Neural cell (in vitro differentiated cells): Measurements from ENCODE around the gene DLG5. TPM values are rescaled to one million over a fixed set of nuclear protein-coding genes. Genes with fewer than 3 reads are reported as not detected.

Source experiments
- H2AFZ ChIP-seq: fragments of 200-600, 300-800 bp; sonication (generic), shearing (Covaris generic); 2 replicates; pipeline ENCODE4 v1.6.0; 2014; ENCODE audit warnings: low read depth, mild to moderate bottlenecking, antibody characterized with exemption, low read length, moderate library complexity
- H3F3A ChIP-seq: fragments of 200-600 bp; shearing (Covaris generic); 2 replicates; pipeline ENCODE4 v1.6.1; 2016; ENCODE audit warnings: mild to moderate bottlenecking, moderate library complexity, mixed read lengths, antibody characterized with exemption, low read length; ENCODE audit not compliant: insufficient read depth, poor library complexity, severe bottlenecking
- H3K27ac ChIP-seq: fragments of 200-600, 300-800 bp; sonication (generic), shearing (Covaris generic); 2 replicates; pipeline ENCODE4 v1.5.1; 2014; ENCODE audit warnings: mild to moderate bottlenecking, low read length, moderate library complexity
- H3K27me3 ChIP-seq: fragments of 300-800, 200-600 bp; sonication (generic), shearing (Covaris generic); 2 replicates; pipeline ENCODE4 v1.6.0; 2014; ENCODE audit warnings: mild to moderate bottlenecking, low read depth, low read length, moderate library complexity; ENCODE audit not compliant: insufficient read depth
- H3K36me3 ChIP-seq: fragments of 300-800, 200-600 bp; sonication (generic), shearing (Covaris generic); 2 replicates; pipeline ENCODE4 v1.5.1; 2014; ENCODE audit warnings: mild to moderate bottlenecking, antibody characterized with exemption, low read length, moderate library complexity; ENCODE audit not compliant: insufficient read depth
- H3K4me2 ChIP-seq: fragments of 300-800, 200-600 bp; sonication (generic), shearing (Covaris generic); 2 replicates; pipeline ENCODE4 v1.6.0; 2014; ENCODE audit warnings: mild to moderate bottlenecking, low read length
- H3K4me3 ChIP-seq: fragments of 300-800, 200-600 bp; sonication (generic), shearing (Covaris generic); 2 replicates; pipeline ENCODE4 v1.5.1; 2014; ENCODE audit warnings: mild to moderate bottlenecking, low read length, moderate library complexity
- H3K79me2 ChIP-seq: fragments of 200-600 bp; shearing (Covaris generic); replicated peaks from 2 replicates; pipeline ENCODE4 v1.6.0; 2014; ENCODE audit warnings: mild to moderate bottlenecking, low read length, moderate library complexity; ENCODE audit not compliant: insufficient read depth
- H3K9ac ChIP-seq: fragments of 300-800, 200-600 bp; sonication (generic), shearing (Covaris generic); 2 replicates; pipeline ENCODE4 v1.6.1; 2016; ENCODE audit warnings: mild to moderate bottlenecking, low read length, mixed read lengths
- H3K9me2 ChIP-seq: fragments of 200-600 bp; shearing (Covaris generic); 2 replicates; pipeline ENCODE4 v1.6.1; 2016; ENCODE audit warnings: mild to moderate bottlenecking, low read length, mixed read lengths; ENCODE audit not compliant: insufficient read depth
- H3K9me3 ChIP-seq: fragments of 200-600, 300-800 bp; sonication (generic), shearing (Covaris generic); 2 replicates; pipeline ENCODE4 v1.6.1; 2016; ENCODE audit warnings: mild to moderate bottlenecking, mixed run types, low read length, moderate library complexity, mixed read lengths
- H4K20me1 ChIP-seq: fragments of 200-600 bp; shearing (Covaris generic); 2 replicates; pipeline ENCODE4 v1.6.1; 2016; ENCODE audit warnings: mild to moderate bottlenecking, mixed run types; ENCODE audit not compliant: insufficient read depth
- CTCF ChIP-seq: fragments of 450-650 bp; IDR thresholded peaks from 2 replicates; pipeline ENCODE4 v1.5.1; 2014; ENCODE audit warnings: antibody characterized with exemption, mild to moderate bottlenecking, moderate library complexity; ENCODE audit not compliant: poor library complexity, severe bottlenecking
- EP300 ChIP-seq: fragments of 450-650 bp; conservative IDR thresholded peaks from 2 replicates; pipeline ENCODE4 v1.6.1; 2014; ENCODE audit warnings: antibody characterized with exemption, mild to moderate bottlenecking, moderate library complexity; ENCODE audit not compliant: poor library complexity, severe bottlenecking
- EZH2 ChIP-seq: fragments of 200-600, 300-800 bp; shearing (Covaris generic), sonication (generic); IDR thresholded peaks from 2 replicates; pipeline ENCODE4 v1.6.1; 2014; ENCODE audit warnings: antibody characterized with exemption, low read length, borderline replicate concordance, mild to moderate bottlenecking; ENCODE audit not compliant: insufficient read depth, poor library complexity, severe bottlenecking
- MXI1 ChIP-seq: fragments of 450-650 bp; conservative IDR thresholded peaks from 2 replicates; pipeline ENCODE4 v1.6.1; 2014; ENCODE audit warnings: antibody characterized with exemption, mild to moderate bottlenecking; ENCODE audit not compliant: poor library complexity, severe bottlenecking
- POLR2AphosphoS5 ChIP-seq: IDR thresholded peaks from 2 replicates; pipeline ENCODE4 v1.6.1; 2012
- RAD21 ChIP-seq: fragments of 450-650 bp; conservative IDR thresholded peaks from 2 replicates; pipeline ENCODE4 v1.6.1; 2014; ENCODE audit warnings: antibody characterized with exemption, mild to moderate bottlenecking, moderate library complexity
- REST ChIP-seq: IDR thresholded peaks from 2 replicates; pipeline ENCODE4 v1.6.1; 2012; ENCODE audit warnings: borderline replicate concordance
- SMC3 ChIP-seq: fragments of 450-650 bp; conservative IDR thresholded peaks from 2 replicates; pipeline ENCODE4 v1.6.1; 2014; ENCODE audit warnings: antibody characterized with exemption, mild to moderate bottlenecking, moderate library complexity; ENCODE audit not compliant: poor library complexity
- TAF1 ChIP-seq: IDR thresholded peaks from 2 replicates; pipeline ENCODE4 v1.6.1; 2012; ENCODE audit warnings: low read depth
- polyA plus RNA-seq: library from polyadenylated mRNA; depleted of rRNA; stranded (reverse); fragments of >200 nt; gene quantifications from 2 replicates; pipeline ENCODE4 v1.2.3, GENCODE V29; 2014

DLG5 gene
- polyA plus RNA-seq, 1 donor from 2014 or later, result 72.9 TPM

- H3K27me3 ChIP-seq, result no peaks in the 10 kb centered on the region
- no peak overlapping the region for H3K4me2 ChIP-seq
- H3K9me2 ChIP-seq, result no peaks in the 10 kb centered on the region
- H3K27ac ChIP-seq, result no peak overlapping the region
- H2AFZ ChIP-seq, result no peak overlapping the region
- H3F3A ChIP-seq, result no peaks in the 10 kb centered on the region
- H3K79me2 ChIP-seq, result no peaks in the 10 kb centered on the region
- H3K9me3 ChIP-seq, result no peaks in the 10 kb centered on the region
- H3K4me3 ChIP-seq, result no peak overlapping the region
- no peak for TF ChIP-seq REST
- TF ChIP-seq RAD21, result no peak
- TF ChIP-seq EZH2, result no peak
- TF ChIP-seq POLR2AphosphoS5, result no peak
- no peak for TF ChIP-seq TAF1
- no peak for TF ChIP-seq EP300
- TF ChIP-seq CTCF, result no peak
- H3K9ac ChIP-seq, result no peak overlapping the region
- no peaks in the 10 kb centered on the region for H3K36me3 ChIP-seq
- no peaks in the 10 kb centered on the region for H4K20me1 ChIP-seq
Observed at GRCh38 chr10:77960829-77961329, 34.3 kb upstream of the DLG5 start.

- H3K9me2 ChIP-seq, result no peaks in the 10 kb centered on the region
- no peak overlapping the region for H3K27ac ChIP-seq
- H3K4me3 ChIP-seq, result no peak overlapping the region
- H3K79me2 ChIP-seq, result no peaks in the 10 kb centered on the region
- H3K9ac ChIP-seq, result no peak overlapping the region
- H3K4me2 ChIP-seq, result no peak overlapping the region
- H3K36me3 ChIP-seq, result no peaks in the 10 kb centered on the region
- H2AFZ ChIP-seq, result no peak overlapping the region
- no peaks in the 10 kb centered on the region for H3K27me3 ChIP-seq
- H3F3A ChIP-seq, result no peaks in the 10 kb centered on the region
- no peaks in the 10 kb centered on the region for H4K20me1 ChIP-seq
- TF ChIP-seq REST (no peak), SMC3 (no peak), POLR2AphosphoS5 (no peak), TAF1 (no peak), EZH2 (no peak), CTCF (no peak), MXI1 (no peak), RAD21 (no peak), EP300 (no peak)
- no peaks in the 10 kb centered on the region for H3K9me3 ChIP-seq
Observed at GRCh38 chr10:77959887-77960455, 33.4 kb upstream of the DLG5 start.
